Measurements from ENCODE around the gene DSCAML1. TPM values are rescaled to one million over a fixed set of nuclear protein-coding genes. Genes with fewer than 3 reads are reported as not detected.

DSCAML1 gene
- total and polyA plus RNA-seq, 9 of the 15 experiments (the other 6 are each of a cell fraction or from before 2014, with no cell fraction given), result not detected

GRCh38 chr11:117670924-117671323 is 126.1 kb downstream of the DSCAML1 start:
- no peak for ATAC-seq
- ChIA-PET POLR2A (no interaction called here), CTCF (ENCODE audit: low intra/inter-chr PET ratio) (no interaction called here)
- Histone ChIP-seq H3K4me3 (no peak overlapping the region), H3K79me2 (ENCODE audit: control insufficient read depth, insufficient read depth, low read length) (no peaks in the 10 kb centered on the region), H3K27me3 (ENCODE audit: control insufficient read depth in 2 of 2, insufficient read depth in 2 of 2, low read length in 2 of 2) (peaks cover 27 to 75% of the 10 kb centered on the region in 2 experiments), H3K36me3 (ENCODE audit: control insufficient read depth, insufficient read depth, low read length) (no peaks in the 10 kb centered on the region), H3K9me1 (ENCODE audit: control insufficient read depth, insufficient read depth, low read length) (no peaks in the 10 kb centered on the region), H4K20me1 (replicated peaks; ENCODE audit: control insufficient read depth, insufficient read depth, low read length) (peaks cover 3% of the 10 kb centered on the region), H2AFZ (ENCODE audit: low read depth, low read length) (no peak overlapping the region), H3K9me3 (replicated peaks; ENCODE audit: control insufficient read depth, insufficient read depth, low read depth, low read length) (no peaks in the 10 kb centered on the region), H3K4me1 (replicated peaks in 1 of 2; ENCODE audit: control insufficient read depth in 2 of 2, insufficient read depth in 2 of 2, low read length in 2 of 2) (no peaks in the 10 kb centered on the region), H3K9ac (ENCODE audit: insufficient read depth in 1 of 2, low read depth in 2 of 2, low read length in 2 of 2) (no peak overlapping the region), H3K4me2 (ENCODE audit: insufficient read depth, low read length) (no peak overlapping the region), H3K27ac (ENCODE audit: extremely low read depth, low read depth, low read length) (no peak overlapping the region)
- no peak for DNase-seq (ENCODE audit: extremely low read depth in 1 of 4, low spot score in 3 of 4)
- no peak for FAIRE-seq
- intact Hi-C loops (cut with micrococcal nuclease), result no loop called here
- 0% methylated on average over 7 of the region's 7 CpGs for WGBS (ENCODE audit: insufficient coverage, low coverage, missing lambda C conversion rate)
- in situ Hi-C loops (cut with MboI), result no loop called here
- BruUV-seq (replicated peaks), result no TSS peak
- TF ChIP-seq NCOR1 (IDR thresholded peaks at IDR 0.05) (no peak), ZNF212 (CRISPR knock-in tag; IDR thresholded peaks at IDR 0.05) (no peak), PURB (CRISPR knock-in tag; IDR thresholded peaks at IDR 0.05; ENCODE audit: low read depth) (no peak), IRF9 (tag; IDR thresholded peaks at IDR 0.05) (no peak), NUFIP1 (IDR thresholded peaks at IDR 0.05; ENCODE audit: partially characterized antibody) (no peak), PRMT5 (CRISPR knock-in tag; IDR thresholded peaks at IDR 0.05) (no peak), GTF3C2 (IDR thresholded peaks at IDR 0.05; ENCODE audit: borderline replicate concordance, extremely low read depth, insufficient read length) (no peak), ETS2 (tag; IDR thresholded peaks at IDR 0.05; ENCODE audit: borderline replicate concordance, poor library complexity, severe bottlenecking) (no peak), SAFB2 (IDR thresholded peaks at IDR 0.05; ENCODE audit: borderline replicate concordance, low read depth, low read length, severe bottlenecking) (no peak), ZNF75A (CRISPR knock-in tag; IDR thresholded peaks at IDR 0.05) (no peak), DDX20 (tag; IDR thresholded peaks at IDR 0.05; ENCODE audit: low read depth) (no peak), ILF3 (IDR thresholded peaks at IDR 0.05; ENCODE audit: borderline replicate concordance) (no peak), SOX6 (IDR thresholded peaks at IDR 0.05) (no peak), GTF2B (IDR thresholded peaks at IDR 0.05; ENCODE audit: extremely low read depth, insufficient read length) (no peak), E2F6 (IDR thresholded peaks at IDR 0.05; ENCODE audit: borderline replicate concordance in 1 of 2, extremely low read depth in 1 of 2, insufficient read depth in 1 of 2, insufficient read length in 1 of 2, low read depth in 1 of 2, low read length in 1 of 2, poor library complexity in 1 of 2, severe bottlenecking in 1 of 2) (no peak), SIN3B (IDR thresholded peaks at IDR 0.05; ENCODE audit: low read depth) (no peak), ZNF263 (CRISPR knock-in tag; IDR thresholded peaks at IDR 0.05; ENCODE audit: borderline replicate concordance) (no peak), FOXK2 (conservative IDR thresholded peaks at IDR 0.05 in 1 of 2, IDR thresholded peaks at IDR 0.05 in 1 of 2; ENCODE audit: low read depth in 2 of 2) (no peak)

All from K562 (cell line).